CD14-positive monocyte (primary cell): ENCODE results near the gene NKD2. TPM values are rescaled to one million over a fixed set of nuclear protein-coding genes. Genes with fewer than 3 reads are reported as not detected.

Experiments used
- DNase-seq, 3 donors: peaks; one replicate each; pipeline ENCODE4 v3.0.0-alpha.2; 2011 to 2022
- H2AFZ ChIP-seq: 2 replicates; pipeline ENCODE4 v1.6.0; 2012; ENCODE audit warnings: mild to moderate bottlenecking, low read depth, low read length, inconsistent platforms; ENCODE audit not compliant: insufficient read depth, poor library complexity, severe bottlenecking
- H3K27ac ChIP-seq, 2 donors: 1 replicate in 1 of 2; 2 replicates in 1 of 2; pipeline ENCODE4 v1.5.1; 2012 to 2013; ENCODE audit warnings: low read length in 2 of 2, control low read depth in 1 of 2, inconsistent platforms in 1 of 2, low read depth in 1 of 2, mild to moderate bottlenecking in 1 of 2
- H3K27me3 ChIP-seq, 2 donors: one replicate each; pipeline versions ENCODE4 v1.6.0 to v1.6.1; 2011 to 2013; ENCODE audit warnings: low read length in 2 of 2; ENCODE audit not compliant: control insufficient read depth in 2 of 2, insufficient read depth in 2 of 2
- H3K36me3 ChIP-seq, 2 donors: replicated peaks in 1 of 2; 1 replicate in 1 of 2; 2 replicates in 1 of 2; pipeline versions ENCODE4 v1.5.1 to v1.6.1; 2012 to 2013; ENCODE audit warnings: low read length in 2 of 2, control low read depth in 1 of 2, inconsistent platforms in 1 of 2, mild to moderate bottlenecking in 1 of 2; ENCODE audit not compliant: insufficient read depth in 2 of 2, control insufficient read depth in 1 of 2
- H3K4me1 ChIP-seq, 2 donors: 1 replicate in 1 of 2; 2 replicates in 1 of 2; pipeline versions ENCODE4 v1.5.1 to v1.6.1; 2012 to 2013; ENCODE audit warnings: low read length in 2 of 2, control low read depth in 1 of 2, inconsistent platforms in 1 of 2, mild to moderate bottlenecking in 1 of 2, moderate library complexity in 1 of 2; ENCODE audit not compliant: insufficient read depth in 2 of 2, control insufficient read depth in 1 of 2
- H3K4me2 ChIP-seq: replicated peaks from 2 replicates; pipeline ENCODE3; 2012; ENCODE audit warnings: low read length, moderate library complexity, mild to moderate bottlenecking; ENCODE audit not compliant: poor library complexity, severe bottlenecking; ENCODE audit errors: extremely low read depth
- H3K4me3 ChIP-seq, 3 experiments: fragments of 200-600 bp in 1 of 3; sonication (generic) in 1 of 3; replicated peaks in 1 of 3; 1 replicate in 2 of 3; 2 replicates in 1 of 3; pipeline ENCODE4 v1.5.1; 2011 to 2013; ENCODE audit warnings: low read length in 3 of 3, mild to moderate bottlenecking in 3 of 3, control low read depth in 2 of 3, low read depth in 2 of 3, inconsistent platforms in 1 of 3, moderate library complexity in 1 of 3
- H3K79me2 ChIP-seq: 2 replicates; pipeline ENCODE4 v1.6.0; 2012; ENCODE audit warnings: mild to moderate bottlenecking, control low read depth, inconsistent platforms, low read length, moderate library complexity; ENCODE audit not compliant: insufficient read depth
- H3K9ac ChIP-seq: 2 replicates; pipeline ENCODE4 v1.6.0; 2017; ENCODE audit warnings: low read length, mild to moderate bottlenecking; ENCODE audit not compliant: insufficient read depth, poor library complexity, severe bottlenecking
- H3K9me3 ChIP-seq, 2 donors: replicated peaks in 1 of 2; 1 replicate in 1 of 2; 2 replicates in 1 of 2; pipeline versions ENCODE4 v1.5.1 to v1.6.1; 2012 to 2013; ENCODE audit warnings: low read length in 2 of 2, control low read depth in 1 of 2; ENCODE audit not compliant: control insufficient read depth in 1 of 2, insufficient read depth in 1 of 2
- H4K20me1 ChIP-seq: 2 replicates; pipeline ENCODE4 v1.6.0; 2012; ENCODE audit warnings: mild to moderate bottlenecking, low read length, control low read depth, moderate library complexity; ENCODE audit not compliant: insufficient read depth
- H3K27ac Mint-ChIP-seq, 7 donors: one replicate each; pipeline ENCODE4 v1.8.0; 2020; ENCODE audit warnings: mild to moderate bottlenecking in 7 of 7, mixed read lengths in 7 of 7, moderate library complexity in 6 of 7, inconsistent platforms in 2 of 7
- H3K27me3 Mint-ChIP-seq, 3 donors: one replicate each; pipeline ENCODE4 v1.8.0; 2021 to 2022; ENCODE audit warnings: low read depth in 3 of 3, mild to moderate bottlenecking in 3 of 3, mixed read lengths in 3 of 3, moderate library complexity in 3 of 3, inconsistent platforms in 1 of 3
- H3K36me3 Mint-ChIP-seq, 2 donors: one replicate each; pipeline ENCODE4 v1.8.0; 2020; ENCODE audit warnings: mixed read lengths in 2 of 2, inconsistent platforms in 1 of 2, mild to moderate bottlenecking in 1 of 2
- H3K4me1 Mint-ChIP-seq: one replicate; pipeline ENCODE4 v1.8.0; 2020; ENCODE audit warnings: mild to moderate bottlenecking, mixed read lengths
- H3K4me3 Mint-ChIP-seq, 2 donors: one replicate each; pipeline ENCODE4 v1.8.0; 2020; ENCODE audit warnings: mild to moderate bottlenecking in 2 of 2, mixed read lengths in 2 of 2, moderate library complexity in 1 of 2
- H3K9me3 Mint-ChIP-seq, 7 donors: one replicate each; pipeline ENCODE4 v1.8.0; 2020 to 2022; ENCODE audit warnings: mixed read lengths in 7 of 7, mild to moderate bottlenecking in 6 of 7, moderate library complexity in 6 of 7, inconsistent platforms in 2 of 7
- CTCF ChIP-seq: fragments of 200-600 bp; IDR thresholded peaks from one replicate; pipeline ENCODE4 v1.8.0; 2022; ENCODE audit warnings: antibody characterized with exemption, mild to moderate bottlenecking
- WGBS: methylation state at CpG from one replicate; pipeline ENCODE4 v1.1.5; 2013; ENCODE audit warnings: missing lambda C conversion rate; ENCODE audit not compliant: insufficient coverage; 5-methylcytosine and 5-hydroxymethylcytosine counted together
- intact Hi-C, 2 donors: fragments of 100-400 bp; cut with micrococcal nuclease; formaldehyde crosslinking; loops; one replicate each; pipeline versions ENCODE4 v1.15.0 to v1.15.1; 2023
- polyA plus RNA-seq, 3 donors: library from polyadenylated mRNA; depleted of rRNA in 1 of 3; unstranded in 2 of 3; stranded (reverse) in 1 of 3; fragments of 300-500 nt in 2 of 3; fragments of >200 nt in 1 of 3; fragmentation: Illumina TruSeq in 2 of 3; gene quantifications; 1 replicate in 2 of 3; 2 replicates in 1 of 3; pipeline ENCODE4 v1.2.3, GENCODE V29; 2012 to 2021

Gene NKD2
- polyA plus RNA-seq, 3 donors: not detected

- Mint-ChIP-seq H3K9me3 (no peaks in the 10 kb centered on the region), H3K4me1 (no peaks in the 10 kb centered on the region), H3K4me3 (no peak overlapping the region), H3K27me3 (peaks cover 0 to 3% (median 0%) of the 10 kb centered on the region in 3 donors), H3K27ac (peak overlapping the region in 2 of 7 donors; percentile 56 to 57), H3K36me3 (peaks cover 55 to 68% of the 10 kb centered on the region in 2 donors)
- Histone ChIP-seq H3K4me1 (no peaks in the 10 kb centered on the region), H3K27ac (no peak overlapping the region), H2AFZ (no peak overlapping the region), H3K36me3 (peaks cover 50 to 61% of the 10 kb centered on the region in 2 donors), H3K4me2 (no peak overlapping the region), H3K9ac (no peak overlapping the region), H3K79me2 (no peaks in the 10 kb centered on the region), H3K27me3 (no peaks in the 10 kb centered on the region), H4K20me1 (peaks cover 13% of the 10 kb centered on the region), H3K9me3 (no peaks in the 10 kb centered on the region), H3K4me3 (no peak overlapping the region)
- 91% methylated on average over 34 of the region's 36 CpGs for WGBS
- intact Hi-C loops: no loop called here
- no peak for DNase-seq
- no peak for TF ChIP-seq CTCF
Observed at GRCh38 chr5:1057485-1058082, 49.0 kb downstream of the NKD2 start.

GRCh38 chr5:1058083-1058945 lies 49.7 kb downstream of the NKD2 start:
- 94% methylated on average over 36 of the region's 36 CpGs for WGBS
- peaks cover 0 to 3% (median 0%) of the 10 kb centered on the region in 3 donors for H3K27me3 Mint-ChIP-seq

More at GRCh38 chr5:1058083-1058945, 49.7 kb downstream of the NKD2 start:
- Histone ChIP-seq H3K36me3 (peaks cover 48 to 59% of the 10 kb centered on the region in 2 donors), H4K20me1 (peaks cover 13% of the 10 kb centered on the region), H3K27ac (no peak overlapping the region), H3K4me3 (no peak overlapping the region), H3K27me3 (no peaks in the 10 kb centered on the region), H3K9ac (no peak overlapping the region), H3K4me1 (no peaks in the 10 kb centered on the region), H3K9me3 (no peaks in the 10 kb centered on the region), H2AFZ (no peak overlapping the region), H3K79me2 (no peaks in the 10 kb centered on the region), H3K4me2 (no peak overlapping the region)
- H3K36me3 Mint-ChIP-seq: peaks cover 54 to 68% of the 10 kb centered on the region in 2 donors
- no peak for DNase-seq
- H3K27ac Mint-ChIP-seq: no peak overlapping the region
- intact Hi-C loops: no loop called here
- no peak overlapping the region for H3K4me3 Mint-ChIP-seq
- H3K9me3 Mint-ChIP-seq: no peaks in the 10 kb centered on the region
- no peaks in the 10 kb centered on the region for H3K4me1 Mint-ChIP-seq
- TF ChIP-seq CTCF: no peak
